OCI-LY7 (cell line): ENCODE results near the gene GNPDA1. TPM values are rescaled to one million over a fixed set of nuclear protein-coding genes. Genes with fewer than 3 reads are reported as not detected.

Source experiments
- BruUV-seq: library from RNA; stranded (reverse); fragments of 400-500 nt; replicated peaks from 2 replicates; lab custom pipeline; 2021; lab: Mats Ljungman, UMichigan
- CTCF ChIA-PET: fragments of 300-600 bp; sonication (Branson Sonifier 250); formaldehyde crosslinking; loops from one replicate; lab custom pipeline; 2022; ENCODE audit warnings: antibody characterized with exemption; ENCODE audit not compliant: unreplicated experiment; lab: Charles Lee
- POLR2A ChIA-PET: fragments of 300-600 bp; sonication (Branson Sonifier 250); formaldehyde crosslinking; loops from one replicate; lab custom pipeline; 2022; ENCODE audit warnings: antibody characterized with exemption; lab: Charles Lee
- DNase-seq: peaks from one replicate; pipeline ENCODE4 v3.0.0-alpha.2; 2015; ENCODE audit warnings: low spot score
- H2AFZ ChIP-seq: fragments of 200-600 bp; sonication (generic), shearing (Covaris generic); 2 replicates; pipeline ENCODE4 v1.6.1; 2014; ENCODE audit warnings: mild to moderate bottlenecking, antibody characterized with exemption, low read length, moderate library complexity
- H3K27ac ChIP-seq: fragments of 200-600 bp; sonication (generic); 2 replicates; pipeline ENCODE4 v1.5.1; 2014; ENCODE audit warnings: mixed run types, low read depth, mild to moderate bottlenecking, moderate library complexity, low read length, inconsistent platforms; ENCODE audit not compliant: poor library complexity, severe bottlenecking
- H3K36me3 ChIP-seq: fragments of 200-600 bp; sonication (generic); 2 replicates; pipeline ENCODE4 v1.6.1; 2014; ENCODE audit warnings: mild to moderate bottlenecking, antibody characterized with exemption, low read length, moderate library complexity, mixed read lengths; ENCODE audit not compliant: insufficient read depth
- H3K4me1 ChIP-seq: fragments of 200-600 bp; sonication (generic); 2 replicates; pipeline ENCODE4 v1.5.1; 2014; ENCODE audit warnings: mild to moderate bottlenecking, low read length; ENCODE audit not compliant: insufficient read depth, poor library complexity, severe bottlenecking
- H3K4me2 ChIP-seq: fragments of 200-600 bp; sonication (generic); 2 replicates; pipeline ENCODE4 v1.6.1; 2014; ENCODE audit warnings: mild to moderate bottlenecking, low read length
- H3K4me3 ChIP-seq: fragments of 200-600 bp; sonication (generic); 2 replicates; pipeline ENCODE4 v1.5.1; 2014; ENCODE audit warnings: mild to moderate bottlenecking, low read depth, low read length; ENCODE audit not compliant: poor library complexity, severe bottlenecking
- H3K79me2 ChIP-seq: fragments of 200-600 bp; sonication (generic); 2 replicates; pipeline ENCODE4 v1.6.1; 2016; ENCODE audit warnings: low read depth, mild to moderate bottlenecking, low read length, moderate library complexity, mixed read lengths; ENCODE audit not compliant: insufficient read depth
- H3K9me2 ChIP-seq: fragments of 200-600 bp; sonication (generic); 2 replicates; pipeline ENCODE4 v1.6.1; 2016; ENCODE audit warnings: mild to moderate bottlenecking, low read length, mixed read lengths; ENCODE audit not compliant: insufficient read depth
- H3K9me3 ChIP-seq: fragments of 200-600 bp; sonication (generic); 2 replicates; pipeline ENCODE4 v1.6.1; 2014; ENCODE audit warnings: mild to moderate bottlenecking, mixed run types, low read length, mixed read lengths
- H4K20me1 ChIP-seq: fragments of 200-600 bp; sonication (generic); 2 replicates; pipeline ENCODE4 v1.6.1; 2014; ENCODE audit warnings: mild to moderate bottlenecking, antibody characterized with exemption, low read length, moderate library complexity, mixed read lengths; ENCODE audit not compliant: insufficient read depth
- EZH2phosphoT487 ChIP-seq: fragments of 200-600 bp; sonication (generic); IDR thresholded peaks from 2 replicates; pipeline ENCODE4 v1.6.1; 2018; ENCODE audit warnings: low read depth, borderline replicate concordance, mild to moderate bottlenecking, mixed run types, antibody characterized with exemption, low read length, moderate library complexity, mixed read lengths
- intact Hi-C: fragments of 100-400 bp; cut with micrococcal nuclease; formaldehyde crosslinking; loops from one replicate; pipeline ENCODE4 v1.10.0; 2022; ENCODE audit not compliant: unreplicated experiment
- total RNA-seq, 2 experiments: library from RNA; depleted of rRNA in 1 of 2; stranded (reverse); fragments of >200 nt in 1 of 2; shearing (Covaris generic) in 1 of 2; gene quantifications; 2 replicates each; pipeline ENCODE4 v1.2.3, GENCODE V29; 2014 to 2022
- TF ChIP-seq, protein P1 (sequence below): fragments of 200-600 bp; sonication (generic); conservative IDR thresholded peaks from 2 replicates; pipeline ENCODE4 v1.5.1; 2014; ENCODE audit warnings: mild to moderate bottlenecking, antibody characterized with exemption, low read length, moderate library complexity, mixed read lengths

GNPDA1 gene
- total RNA-seq, 2 experiments from 2014 or later: 20.2 to 23.1 TPM

DNA sequence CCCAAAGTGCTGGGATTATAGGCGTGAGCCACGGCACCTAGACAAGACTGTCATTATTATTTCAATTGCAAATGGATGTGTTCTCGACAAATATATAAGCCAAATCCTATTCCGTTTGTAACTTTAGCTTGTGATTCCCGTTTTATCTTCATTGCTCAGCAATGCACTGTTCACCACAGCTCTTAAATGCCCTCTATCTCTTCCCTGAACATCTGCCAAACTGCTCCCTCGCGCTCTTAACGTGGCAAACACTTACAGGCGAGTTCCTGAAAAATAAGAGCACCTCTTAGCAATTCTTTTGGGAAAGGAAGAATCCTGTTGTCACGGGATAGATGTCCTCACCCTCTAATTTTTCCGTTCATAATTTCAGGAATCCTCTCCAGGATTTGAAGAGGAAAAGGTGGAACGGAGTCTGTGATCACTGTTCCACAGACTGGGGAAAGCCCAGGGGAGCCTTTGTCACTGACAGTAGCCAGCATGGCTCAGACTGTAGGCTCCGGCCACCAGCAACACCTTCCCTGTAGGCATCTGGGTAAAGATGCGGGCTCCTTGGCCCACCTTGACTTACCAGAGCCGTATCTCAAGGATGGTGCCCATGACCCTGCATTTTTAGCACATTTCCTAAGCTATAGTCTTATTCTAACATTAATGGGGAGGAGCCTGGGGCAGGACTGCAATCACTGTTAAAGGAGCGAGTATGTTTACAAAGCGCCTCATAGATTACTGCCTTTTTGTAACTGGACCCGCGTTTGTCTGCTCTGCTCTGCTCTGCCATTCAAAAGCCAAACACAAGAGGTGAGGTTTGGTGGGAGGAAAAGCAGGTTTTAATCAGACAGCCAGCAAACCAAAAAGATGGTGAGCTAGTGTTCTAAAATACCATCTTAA lies 20.2 kb upstream of the GNPDA1 start:
- no peak for TF ChIP-seq EZH2phosphoT487
- TF ChIP-seq, protein P1, sequence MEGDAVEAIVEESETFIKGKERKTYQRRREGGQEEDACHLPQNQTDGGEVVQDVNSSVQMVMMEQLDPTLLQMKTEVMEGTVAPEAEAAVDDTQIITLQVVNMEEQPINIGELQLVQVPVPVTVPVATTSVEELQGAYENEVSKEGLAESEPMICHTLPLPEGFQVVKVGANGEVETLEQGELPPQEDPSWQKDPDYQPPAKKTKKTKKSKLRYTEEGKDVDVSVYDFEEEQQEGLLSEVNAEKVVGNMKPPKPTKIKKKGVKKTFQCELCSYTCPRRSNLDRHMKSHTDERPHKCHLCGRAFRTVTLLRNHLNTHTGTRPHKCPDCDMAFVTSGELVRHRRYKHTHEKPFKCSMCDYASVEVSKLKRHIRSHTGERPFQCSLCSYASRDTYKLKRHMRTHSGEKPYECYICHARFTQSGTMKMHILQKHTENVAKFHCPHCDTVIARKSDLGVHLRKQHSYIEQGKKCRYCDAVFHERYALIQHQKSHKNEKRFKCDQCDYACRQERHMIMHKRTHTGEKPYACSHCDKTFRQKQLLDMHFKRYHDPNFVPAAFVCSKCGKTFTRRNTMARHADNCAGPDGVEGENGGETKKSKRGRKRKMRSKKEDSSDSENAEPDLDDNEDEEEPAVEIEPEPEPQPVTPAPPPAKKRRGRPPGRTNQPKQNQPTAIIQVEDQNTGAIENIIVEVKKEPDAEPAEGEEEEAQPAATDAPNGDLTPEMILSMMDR: no peak
- ChIA-PET POLR2A (no interaction called here), CTCF (no interaction called here)
- H3K36me3 ChIP-seq: no peaks in the 10 kb centered on the region
- intact Hi-C loops: no loop called here
- H3K4me1 ChIP-seq: no peaks in the 10 kb centered on the region
- H3K9me2 ChIP-seq: no peaks in the 10 kb centered on the region
- no peaks in the 10 kb centered on the region for H4K20me1 ChIP-seq
- H3K9me3 ChIP-seq: no peaks in the 10 kb centered on the region
- no peak overlapping the region for H3K4me3 ChIP-seq
- H3K27ac ChIP-seq: no peak overlapping the region
- no peaks in the 10 kb centered on the region for H3K79me2 ChIP-seq
- BruUV-seq: no TSS peak
- no peak overlapping the region for H3K4me2 ChIP-seq
- DNase-seq: no peak
- H2AFZ ChIP-seq: no peak overlapping the region

DNA sequence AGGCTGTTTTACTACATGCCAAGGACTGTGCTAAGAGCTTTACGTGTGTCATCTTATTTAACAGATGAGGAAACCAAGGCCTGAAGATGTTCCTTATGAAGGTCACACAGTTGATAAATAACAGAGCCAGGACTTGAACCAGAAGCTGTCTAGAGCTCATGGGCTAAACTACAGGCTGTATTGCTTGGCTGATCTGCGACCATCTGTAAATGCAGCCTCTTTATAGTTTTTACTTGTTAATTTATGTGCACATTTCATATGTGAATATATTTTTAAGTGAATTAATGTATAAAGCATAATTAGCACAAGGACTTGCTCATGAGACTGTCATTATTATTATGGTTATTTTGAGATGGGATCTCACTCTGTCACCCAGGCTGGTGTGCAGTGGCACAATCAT lies 19.3 kb upstream of the GNPDA1 start:
- Histone ChIP-seq H4K20me1 (no peaks in the 10 kb centered on the region), H3K27ac (no peak overlapping the region), H3K36me3 (no peaks in the 10 kb centered on the region), H3K4me2 (no peak overlapping the region), H3K4me3 (no peak overlapping the region), H3K9me2 (no peaks in the 10 kb centered on the region), H3K79me2 (no peaks in the 10 kb centered on the region), H3K4me1 (no peaks in the 10 kb centered on the region), H2AFZ (no peak overlapping the region), H3K9me3 (no peaks in the 10 kb centered on the region)
- ChIA-PET CTCF (no interaction called here), POLR2A (no interaction called here)
- BruUV-seq: no TSS peak
- intact Hi-C loops: no loop called here
- no peak for TF ChIP-seq EZH2phosphoT487
- TF ChIP-seq, protein P1: no peak
- DNase-seq: no peak

DNA sequence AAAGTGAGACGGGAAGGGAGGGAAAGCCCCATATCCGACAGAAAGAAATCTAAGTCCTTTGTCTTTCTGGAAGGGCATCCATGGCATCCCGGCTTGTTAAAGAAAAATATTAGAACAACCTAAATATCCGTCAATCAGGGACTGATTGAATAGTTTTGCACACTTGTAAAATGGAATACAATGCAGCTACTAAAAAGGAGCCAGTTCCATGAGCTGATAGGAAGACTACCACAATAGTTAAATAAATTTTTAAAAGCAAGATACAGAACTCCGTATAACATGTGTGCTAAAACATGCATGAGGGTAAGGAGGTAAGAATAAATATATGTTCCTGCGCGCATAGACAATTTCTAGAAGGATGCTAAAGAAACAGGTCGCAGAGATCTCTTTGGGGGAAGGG lies 12.8 kb upstream of the GNPDA1 start:
- Histone ChIP-seq H3K4me3 (peak overlapping the region; percentile 61), H3K4me1 (peaks cover 21% of the 10 kb centered on the region), H3K27ac (no peak overlapping the region), H3K79me2 (no peaks in the 10 kb centered on the region), H4K20me1 (no peaks in the 10 kb centered on the region), H3K4me2 (peak overlapping the region; percentile 91), H3K9me2 (no peaks in the 10 kb centered on the region), H3K36me3 (no peaks in the 10 kb centered on the region), H3K9me3 (no peaks in the 10 kb centered on the region), H2AFZ (peak overlapping the region; percentile 99)
- no TSS peak for BruUV-seq
- DNase-seq: no peak
- ChIA-PET POLR2A (interaction anchor here (1.4 kb wide), 1 partner anchor 9 kb away, joined by 7 read pairs; no protein-coding TSS in a partner anchor), CTCF (interaction anchor here (1.7 kb wide), 1 partner anchor 56 kb away, joined by 5 read pairs; no protein-coding TSS in a partner anchor)
- intact Hi-C loops: no loop called here
- TF ChIP-seq, protein P1: no peak
- no peak for TF ChIP-seq EZH2phosphoT487
